Omental fat pad (tissue), 4 donors: Measurements from ENCODE around the gene SNIP1. TPM values are rescaled to one million over a fixed set of nuclear protein-coding genes. Genes with fewer than 3 reads are reported as not detected.
"Not testable (repeated sequence)": the region's sequence is repeated elsewhere in the genome, so short reads cannot be mapped to it uniquely, and the experiment has no call there.

Experiments
- ATAC-seq: fragments of 150-250 bp; one replicate; pipeline ENCODE4 v1.9.1; 2016; ENCODE audit warnings: mild to moderate bottlenecking, moderate library complexity; ENCODE audit not compliant: low FRiP score
- DNase-seq: peaks from one replicate; pipeline ENCODE4 v3.0.0-alpha.2; 2019; ENCODE audit warnings: low spot score
- total RNA-seq, 4 donors: library from RNA; depleted of rRNA; stranded (reverse); fragments of >200 nt; gene quantifications; one replicate each; pipeline ENCODE4 v1.1.0, GENCODE V29; 2016
- TF ChIP-seq, protein P1 (sequence below), 3 donors: fragments of 450-650 bp; IDR thresholded peaks; one replicate each; pipeline ENCODE4 v1.5.1; 2016 to 2017; ENCODE audit warnings: antibody characterized with exemption in 3 of 3, mild to moderate bottlenecking in 3 of 3, moderate library complexity in 2 of 3

Gene SNIP1
- total RNA-seq, 4 donors from 2014 or later, result 11.6 to 27.6 (median 15.7) TPM

DNA sequence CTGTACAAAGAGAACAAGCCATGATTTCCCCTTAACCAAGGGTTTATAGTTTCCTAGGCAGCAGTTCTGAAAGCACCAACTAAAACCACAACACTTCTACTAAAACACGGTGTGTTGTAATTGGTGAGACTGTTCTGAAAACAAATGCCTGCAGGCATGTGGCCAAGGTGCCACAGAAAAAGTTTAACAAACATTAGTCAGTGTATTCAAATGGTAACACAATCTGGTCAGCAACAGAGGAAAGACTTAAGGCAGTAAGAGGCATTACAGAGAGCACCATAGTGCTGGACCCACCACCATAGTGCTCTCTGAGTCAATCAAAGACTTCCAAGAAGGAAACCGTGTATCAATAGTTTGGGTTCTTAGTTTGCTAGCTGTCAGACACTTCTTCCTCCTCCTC, 16.7 kb downstream of the SNIP1 start:
- TF ChIP-seq, protein P1, sequence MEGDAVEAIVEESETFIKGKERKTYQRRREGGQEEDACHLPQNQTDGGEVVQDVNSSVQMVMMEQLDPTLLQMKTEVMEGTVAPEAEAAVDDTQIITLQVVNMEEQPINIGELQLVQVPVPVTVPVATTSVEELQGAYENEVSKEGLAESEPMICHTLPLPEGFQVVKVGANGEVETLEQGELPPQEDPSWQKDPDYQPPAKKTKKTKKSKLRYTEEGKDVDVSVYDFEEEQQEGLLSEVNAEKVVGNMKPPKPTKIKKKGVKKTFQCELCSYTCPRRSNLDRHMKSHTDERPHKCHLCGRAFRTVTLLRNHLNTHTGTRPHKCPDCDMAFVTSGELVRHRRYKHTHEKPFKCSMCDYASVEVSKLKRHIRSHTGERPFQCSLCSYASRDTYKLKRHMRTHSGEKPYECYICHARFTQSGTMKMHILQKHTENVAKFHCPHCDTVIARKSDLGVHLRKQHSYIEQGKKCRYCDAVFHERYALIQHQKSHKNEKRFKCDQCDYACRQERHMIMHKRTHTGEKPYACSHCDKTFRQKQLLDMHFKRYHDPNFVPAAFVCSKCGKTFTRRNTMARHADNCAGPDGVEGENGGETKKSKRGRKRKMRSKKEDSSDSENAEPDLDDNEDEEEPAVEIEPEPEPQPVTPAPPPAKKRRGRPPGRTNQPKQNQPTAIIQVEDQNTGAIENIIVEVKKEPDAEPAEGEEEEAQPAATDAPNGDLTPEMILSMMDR (IDR thresholded peaks at IDR 0.05), result no peak
- DNase-seq, result no peak
- ATAC-seq, result no peak

DNA sequence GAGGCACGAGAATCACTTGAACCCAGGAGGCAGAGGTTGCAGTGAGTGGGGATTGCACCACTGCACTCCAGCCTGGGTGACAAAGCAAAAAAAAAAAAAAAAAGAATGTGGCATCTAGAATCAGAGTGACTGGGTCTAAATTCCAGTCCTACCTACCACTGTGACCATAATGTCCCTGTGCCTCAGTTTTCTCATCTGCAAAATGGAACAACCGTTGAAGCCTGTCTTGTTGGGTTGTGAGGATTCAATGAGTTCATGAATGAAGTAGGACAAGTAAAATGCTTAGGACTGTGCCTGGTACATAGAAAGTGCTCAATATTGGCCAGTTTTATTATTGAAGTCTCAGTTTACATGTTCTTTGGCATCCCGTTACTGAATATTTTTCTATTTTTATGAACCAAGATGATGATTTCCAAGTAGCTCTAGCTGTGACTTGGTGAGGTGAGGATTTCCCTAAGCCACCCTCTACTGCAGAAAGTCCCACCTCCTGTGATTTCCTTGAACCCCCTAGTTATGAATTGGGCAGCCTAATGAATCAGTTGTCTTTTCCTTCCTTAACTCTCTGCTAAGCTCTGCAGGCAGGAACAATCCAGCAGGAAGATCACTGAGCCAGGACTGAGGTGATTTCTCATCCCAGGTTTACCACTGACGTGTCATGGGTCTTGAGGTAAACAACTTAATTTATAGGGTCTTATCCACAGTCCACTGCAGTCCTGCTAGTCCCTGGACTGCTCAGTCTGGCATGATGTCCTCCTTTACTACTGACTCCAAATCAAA, 20.6 kb downstream of the SNIP1 start:
- no peak for DNase-seq
- TF ChIP-seq, protein P1 (IDR thresholded peaks at IDR 0.05), result no peak

DNA sequence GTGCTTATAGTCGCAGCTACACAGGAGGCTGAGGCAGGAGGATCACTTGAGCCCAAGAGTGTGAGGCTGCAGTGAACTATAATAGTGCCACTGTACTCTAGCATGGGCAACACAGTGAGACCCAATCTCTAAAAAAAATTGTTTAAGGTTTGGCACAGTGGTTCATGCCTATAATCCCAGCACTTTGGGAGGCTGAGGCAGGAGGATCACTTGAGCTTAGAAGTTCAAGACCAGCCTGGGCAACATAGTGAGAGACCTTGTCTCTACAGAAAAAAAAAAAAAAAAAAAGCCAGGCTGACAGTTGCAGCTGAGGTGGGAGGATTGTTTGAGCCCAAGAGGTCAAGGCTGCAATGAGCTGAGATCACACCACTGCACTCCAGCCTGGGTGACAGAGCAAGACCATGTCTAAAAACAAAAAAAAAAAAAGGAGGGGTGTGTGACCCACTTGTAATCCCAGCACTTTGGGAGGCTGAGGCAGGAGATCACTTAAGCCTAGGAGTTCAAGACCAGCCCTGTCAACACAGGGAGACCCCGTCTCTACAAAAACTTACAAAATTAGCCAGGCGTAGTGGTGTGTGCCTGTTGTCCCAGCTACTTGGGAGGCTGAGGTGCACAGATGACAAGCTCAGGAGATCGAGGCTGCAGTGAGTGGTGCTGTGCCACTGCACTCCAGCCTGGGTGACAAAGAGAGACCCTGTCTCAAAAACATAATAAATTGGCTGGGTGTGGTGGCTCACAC, 21.5 kb downstream of the SNIP1 start:
- not testable (repeated sequence) for DNase-seq

More for the DNA sequence above, 20.6 kb downstream of the SNIP1 start:
- ATAC-seq, result no peak

DNA sequence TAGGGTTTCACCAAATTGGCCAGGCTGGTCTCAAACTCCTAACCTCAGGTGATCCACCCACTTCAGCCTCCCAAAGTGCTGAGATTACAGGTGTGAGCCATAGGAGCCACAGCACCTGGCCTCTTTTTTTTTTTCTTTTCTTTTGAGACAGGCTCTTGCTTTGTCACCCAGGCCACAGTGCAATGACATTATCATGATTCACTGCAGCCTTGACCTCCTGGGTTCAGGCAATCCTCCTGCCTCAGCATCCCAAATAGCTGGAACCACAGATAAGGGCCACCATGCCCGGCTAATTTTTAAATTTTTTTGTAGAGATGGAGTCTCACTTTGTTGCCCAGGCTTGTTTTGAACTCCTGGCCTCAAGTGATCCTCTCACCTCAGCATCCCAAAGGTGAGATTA, 24.2 kb downstream of the SNIP1 start:
- not testable (repeated sequence) for ATAC-seq, DNase-seq

More for the DNA sequence above, 21.5 kb downstream of the SNIP1 start:
- ATAC-seq, result not testable (repeated sequence)

DNA sequence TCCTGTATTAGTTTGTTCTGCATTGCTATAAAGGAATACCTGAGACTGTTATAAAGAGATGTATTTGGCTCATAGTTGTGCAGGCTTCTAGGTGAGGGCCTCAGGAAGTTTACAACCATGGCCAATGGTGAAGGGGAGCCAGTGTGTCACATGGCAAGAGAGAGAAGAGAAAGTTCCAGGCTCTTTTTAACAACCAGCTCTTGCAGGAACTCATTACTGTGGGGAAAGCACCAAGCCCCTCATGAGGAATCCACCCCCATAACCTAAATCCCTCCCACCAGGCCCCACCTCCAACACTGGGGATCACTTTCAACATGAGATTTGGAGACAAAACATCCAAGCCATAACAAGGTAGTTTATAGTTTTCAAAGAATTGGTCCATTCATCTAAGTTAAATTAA, 34.5 kb downstream of the SNIP1 start:
- DNase-seq, result no peak
- no peak for ATAC-seq
- TF ChIP-seq, protein P1 (IDR thresholded peaks at IDR 0.05), result no peak

DNA sequence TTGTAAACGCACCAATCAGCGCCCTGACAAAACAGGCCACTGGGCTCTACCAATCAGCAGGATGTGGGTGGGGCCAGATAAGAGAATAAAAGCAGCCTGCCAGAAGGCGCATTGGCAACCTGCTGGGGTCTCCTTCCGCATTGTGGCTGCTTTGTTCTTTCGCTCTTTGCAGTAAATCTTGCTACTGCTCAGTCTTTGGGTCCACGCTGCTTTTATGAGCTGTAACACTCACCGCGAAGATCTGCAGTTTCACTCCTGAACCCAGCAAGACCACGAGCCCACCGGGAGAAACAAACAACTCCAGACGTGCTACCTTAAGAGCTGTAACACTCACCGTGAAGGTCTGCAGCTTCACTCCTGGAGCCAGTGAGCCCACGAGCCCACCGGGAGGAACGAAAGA, 35.2 kb downstream of the SNIP1 start:
- ATAC-seq, DNase-seq: not testable (repeated sequence)

DNA sequence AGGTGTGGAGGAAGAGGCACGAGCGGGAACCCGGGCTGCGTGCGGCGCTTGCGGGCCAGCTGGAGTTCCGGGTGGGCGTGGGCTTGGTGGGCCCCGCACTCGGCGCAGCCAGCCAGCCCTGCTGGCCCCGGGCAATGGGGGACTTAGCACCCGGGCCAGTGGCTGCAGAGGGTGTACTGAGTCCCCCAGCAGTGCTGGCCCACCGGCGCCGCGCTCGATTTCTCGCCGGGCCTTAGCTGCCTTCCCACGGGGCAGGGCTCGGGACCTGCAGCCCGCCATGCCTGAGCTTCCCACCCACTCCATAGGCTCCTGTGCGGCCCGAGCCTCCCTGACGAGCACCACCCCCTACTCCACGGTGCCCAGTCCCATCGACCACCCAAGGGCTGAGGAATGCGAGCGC, 35.9 kb downstream of the SNIP1 start:
- not testable (repeated sequence) for ATAC-seq, DNase-seq

DNA sequence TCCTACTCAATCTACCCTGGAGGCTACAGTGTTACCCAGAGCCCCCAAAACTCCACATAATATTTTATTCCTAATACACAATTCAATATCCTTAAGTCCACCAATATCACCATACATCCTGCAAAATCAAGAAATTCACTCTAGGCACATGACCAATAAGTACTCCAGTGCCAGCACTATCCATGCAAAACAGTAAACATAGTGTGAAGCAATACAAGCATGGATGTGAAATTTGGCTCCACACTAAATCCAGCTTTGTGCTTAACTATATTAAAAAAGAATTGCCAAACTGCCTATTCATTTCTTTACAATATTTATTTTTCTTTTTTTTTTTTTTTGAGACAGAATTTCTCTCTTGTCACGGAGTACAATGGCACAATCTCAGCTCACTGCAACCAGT, 36.5 kb downstream of the SNIP1 start:
- TF ChIP-seq, protein P1 (IDR thresholded peaks at IDR 0.05), result no peak
- DNase-seq, result no peak

More for the DNA sequence above, 36.5 kb downstream of the SNIP1 start:
- no peak for ATAC-seq
